ENCODE data around the gene MAP2K2.

DNA sequence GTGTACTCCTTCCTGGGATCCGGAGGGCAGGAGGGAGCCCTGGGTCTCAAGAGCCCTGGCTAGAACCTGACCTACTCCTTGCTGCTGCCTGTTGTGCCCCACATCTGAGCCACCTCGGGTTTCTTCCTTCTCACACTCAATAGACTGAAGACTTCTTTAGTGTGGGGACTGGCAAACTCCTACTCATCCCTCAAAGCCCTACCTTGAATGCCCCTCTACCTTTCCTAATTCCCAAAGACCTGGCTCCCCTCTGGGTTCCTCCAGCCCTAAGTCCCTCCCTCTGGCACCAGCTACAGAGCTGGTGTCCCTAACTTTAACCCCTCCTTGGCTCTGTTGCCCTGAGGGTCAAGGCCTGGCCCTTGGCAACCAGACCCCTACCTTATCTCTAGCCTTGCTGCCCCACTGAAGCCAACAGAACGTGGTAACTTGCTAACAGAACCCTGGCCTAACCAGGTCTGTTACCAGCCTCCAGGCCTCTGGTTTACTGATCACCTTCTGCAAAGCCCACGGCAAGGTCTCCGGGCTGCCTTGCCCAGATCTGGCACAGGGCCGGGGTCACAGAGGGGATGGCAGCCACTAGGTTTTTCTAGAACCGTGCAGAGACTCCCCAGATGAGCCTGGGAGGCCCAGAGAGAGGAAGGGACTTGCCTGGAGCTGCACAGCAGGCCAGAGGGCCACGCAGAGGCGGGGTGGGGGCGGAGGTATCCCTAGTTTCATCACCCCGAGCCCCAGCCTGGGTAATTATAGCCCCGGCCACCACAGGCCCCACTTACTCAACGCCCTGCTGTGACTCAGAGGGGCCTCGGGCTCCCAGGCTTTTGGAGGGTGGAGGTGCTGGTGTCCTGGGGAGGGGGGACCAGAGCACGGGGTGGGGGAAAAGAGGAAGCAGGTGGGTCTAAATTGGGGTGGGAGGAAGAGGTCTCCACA, 72.5 kb downstream of the MAP2K2 start:
- TF ChIP-seq MAFK (IDR thresholded peaks at IDR 0.05; ENCODE audit: partially characterized antibody) (no peak), JUN (IDR thresholded peaks at IDR 0.05) (no peak), ESRRA (IDR thresholded peaks at IDR 0.05; ENCODE audit: borderline replicate concordance, low read length) (no peak), TFCP2L1 (CRISPR knock-in tag; IDR thresholded peaks at IDR 0.05) (no peak), HDAC2 (IDR thresholded peaks at IDR 0.05) (no peak)
- TF ChIP-seq, protein P1, sequence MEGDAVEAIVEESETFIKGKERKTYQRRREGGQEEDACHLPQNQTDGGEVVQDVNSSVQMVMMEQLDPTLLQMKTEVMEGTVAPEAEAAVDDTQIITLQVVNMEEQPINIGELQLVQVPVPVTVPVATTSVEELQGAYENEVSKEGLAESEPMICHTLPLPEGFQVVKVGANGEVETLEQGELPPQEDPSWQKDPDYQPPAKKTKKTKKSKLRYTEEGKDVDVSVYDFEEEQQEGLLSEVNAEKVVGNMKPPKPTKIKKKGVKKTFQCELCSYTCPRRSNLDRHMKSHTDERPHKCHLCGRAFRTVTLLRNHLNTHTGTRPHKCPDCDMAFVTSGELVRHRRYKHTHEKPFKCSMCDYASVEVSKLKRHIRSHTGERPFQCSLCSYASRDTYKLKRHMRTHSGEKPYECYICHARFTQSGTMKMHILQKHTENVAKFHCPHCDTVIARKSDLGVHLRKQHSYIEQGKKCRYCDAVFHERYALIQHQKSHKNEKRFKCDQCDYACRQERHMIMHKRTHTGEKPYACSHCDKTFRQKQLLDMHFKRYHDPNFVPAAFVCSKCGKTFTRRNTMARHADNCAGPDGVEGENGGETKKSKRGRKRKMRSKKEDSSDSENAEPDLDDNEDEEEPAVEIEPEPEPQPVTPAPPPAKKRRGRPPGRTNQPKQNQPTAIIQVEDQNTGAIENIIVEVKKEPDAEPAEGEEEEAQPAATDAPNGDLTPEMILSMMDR (IDR thresholded peaks at IDR 0.05) = no peak
- TF ChIP-seq, protein P2, sequence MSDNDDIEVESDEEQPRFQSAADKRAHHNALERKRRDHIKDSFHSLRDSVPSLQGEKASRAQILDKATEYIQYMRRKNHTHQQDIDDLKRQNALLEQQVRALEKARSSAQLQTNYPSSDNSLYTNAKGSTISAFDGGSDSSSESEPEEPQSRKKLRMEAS (IDR thresholded peaks at IDR 0.05) = no peak

Data from A549 (cell line).